HEK293 (cell line): ENCODE measurements around the gene PRKCE.

ENCODE experiments used
- CTCF ChIA-PET: fragments of 350-600 bp; formaldehyde crosslinking; extraction: SDS; loops from one replicate; lab custom pipeline; 2021; ENCODE audit warnings: antibody characterized with exemption; lab: Yijun Ruan, JAX
- POLR2A ChIA-PET: fragments of 300-600 bp; formaldehyde crosslinking; extraction: SDS; loops from one replicate; lab custom pipeline; 2020; ENCODE audit warnings: antibody characterized with exemption, inconsistent platforms; lab: Yijun Ruan, JAX
- H3K27ac ChIP-seq: fragments of 200-500 bp; sonication (Bioruptor generic); 2 replicates; pipeline ENCODE4 v1.5.1; 2014; ENCODE audit warnings: low read depth, low read length, control low read depth, inconsistent platforms; ENCODE audit errors: extremely low read depth
- H3K36me3 ChIP-seq, 2 experiments: fragments of 200-500 bp in 1 of 2; sonication (Bioruptor generic) in 1 of 2; 1 replicate in 1 of 2; 2 replicates in 1 of 2; pipeline ENCODE4 v1.5.1; 2014 to 2017; ENCODE audit warnings: inconsistent platforms in 2 of 2, low read length in 2 of 2; ENCODE audit not compliant: control insufficient read depth in 2 of 2, insufficient read depth in 1 of 2
- H3K4me1 ChIP-seq: fragments of 200-500 bp; sonication (Bioruptor generic); 2 replicates; pipeline ENCODE4 v1.5.1; 2014; ENCODE audit warnings: mild to moderate bottlenecking, low read length, inconsistent platforms; ENCODE audit not compliant: control insufficient read depth, insufficient read depth
- H3K4me3 ChIP-seq: 2 replicates; pipeline ENCODE4 v1.5.1; 2011; ENCODE audit warnings: low read depth, mild to moderate bottlenecking, control low read depth, low read length, moderate library complexity
- H3K9me3 ChIP-seq: fragments of 200-500 bp; sonication (Bioruptor generic); 2 replicates; pipeline ENCODE4 v1.5.1; 2014; ENCODE audit warnings: low read depth, low read length, inconsistent platforms; ENCODE audit not compliant: control insufficient read depth, insufficient read depth
- EGR2 ChIP-seq: fragments of 450-650 bp; formaldehyde crosslinking; IDR thresholded peaks from 2 replicates; pipeline ENCODE4 v1.5.1; 2016; ENCODE audit warnings: low read depth, missing biosample characterization, missing genetic modification characterization
- PRDM10 ChIP-seq: fragments of 450-650 bp; formaldehyde crosslinking; IDR thresholded peaks from 2 replicates; pipeline ENCODE4 v1.5.1; 2016; ENCODE audit warnings: missing biosample characterization, missing genetic modification characterization
- PRDM2 ChIP-seq: fragments of 450-650 bp; formaldehyde crosslinking; IDR thresholded peaks from 2 replicates; pipeline ENCODE4 v1.5.1; 2016; ENCODE audit warnings: missing biosample characterization, missing genetic modification characterization, borderline replicate concordance
- ZFHX2 ChIP-seq: fragments of 450-650 bp; formaldehyde crosslinking; conservative IDR thresholded peaks from 2 replicates; pipeline ENCODE4 v1.5.1; 2016; ENCODE audit warnings: missing biosample characterization, missing genetic modification characterization
- ZFP37 ChIP-seq: fragments of 450-650 bp; formaldehyde crosslinking; IDR thresholded peaks from 2 replicates; pipeline ENCODE4 v1.5.1; 2016; ENCODE audit warnings: missing biosample characterization, missing genetic modification characterization
- ZIC2 ChIP-seq: fragments of 450-650 bp; formaldehyde crosslinking; IDR thresholded peaks from 2 replicates; pipeline ENCODE4 v1.5.1; 2016; ENCODE audit warnings: missing biosample characterization, missing genetic modification characterization
- ZNF133 ChIP-seq: fragments of 450-650 bp; formaldehyde crosslinking; IDR thresholded peaks from 2 replicates; pipeline ENCODE4 v1.5.1; 2016; ENCODE audit warnings: missing biosample characterization, missing genetic modification characterization
- ZNF302 ChIP-seq: fragments of 450-650 bp; formaldehyde crosslinking; IDR thresholded peaks from 2 replicates; pipeline ENCODE4 v1.5.1; 2016; ENCODE audit warnings: missing biosample characterization, missing genetic modification characterization, low read depth
- ZNF391 ChIP-seq: fragments of 450-650 bp; formaldehyde crosslinking; IDR thresholded peaks from 2 replicates; pipeline ENCODE4 v1.5.1; 2016; ENCODE audit warnings: low read depth, missing biosample characterization, missing genetic modification characterization, borderline replicate concordance
- ZNF544 ChIP-seq: fragments of 450-650 bp; formaldehyde crosslinking; IDR thresholded peaks from 2 replicates; pipeline ENCODE4 v1.5.0; 2017; ENCODE audit warnings: missing biosample characterization, missing genetic modification characterization
- ZNF621 ChIP-seq: fragments of 450-650 bp; formaldehyde crosslinking; IDR thresholded peaks from 2 replicates; pipeline ENCODE4 v1.5.1; 2017; ENCODE audit warnings: missing biosample characterization, missing genetic modification characterization
- ZNF768 ChIP-seq: fragments of 450-650 bp; formaldehyde crosslinking; IDR thresholded peaks from 2 replicates; pipeline ENCODE4 v1.5.1; 2018; ENCODE audit warnings: missing biosample characterization, mild to moderate bottlenecking, missing genetic modification characterization
- ZSCAN4 ChIP-seq: fragments of 450-650 bp; formaldehyde crosslinking; IDR thresholded peaks from 2 replicates; pipeline ENCODE4 v1.5.1; 2017; ENCODE audit warnings: missing biosample characterization, missing genetic modification characterization
- ZSCAN5A ChIP-seq: fragments of 450-650 bp; formaldehyde crosslinking; IDR thresholded peaks from 2 replicates; pipeline ENCODE4 v1.5.1; 2016; ENCODE audit warnings: missing biosample characterization, missing genetic modification characterization

Gene PRKCE

GRCh38 chr2:45732946-45733345 is 81.5 kb downstream of the PRKCE start (continued):
- TF ChIP-seq ZNF544 (tag by site-specific recombination): no peak
- TF ChIP-seq ZNF621 (tag by site-specific recombination): no peak
- no peak for TF ChIP-seq ZNF391 (tag by site-specific recombination)
- TF ChIP-seq, all 188 proteins: peak for 0

- H3K36me3 ChIP-seq: no peaks in the 10 kb centered on the region
- ChIA-PET POLR2A (no interaction called here), CTCF (interaction anchor here (0.7 kb wide), 2 partner anchors 23 to 41 kb away, joined by 3 to 5 read pairs; no protein-coding TSS in a partner anchor)
- peaks cover under 1% of the 10 kb centered on the region; the same call in 1 of the 2 replicates for H3K4me1 ChIP-seq
- no peak overlapping the region for H3K27ac ChIP-seq
- TF ChIP-seq ZSCAN5A (tag by site-specific recombination) (no peak), PRDM10 (tag by site-specific recombination) (peak; percentile 20; the same call in 1 of the 2 replicates), ZFP37 (tag by site-specific recombination) (no peak), ZNF544 (tag by site-specific recombination) (no peak)
- TF ChIP-seq, all 188 proteins: peak for 1
- no peaks in the 10 kb centered on the region for H3K9me3 ChIP-seq
- no peak overlapping the region for H3K4me3 ChIP-seq
Observed at GRCh38 chr2:45734336-45734735, 82.9 kb downstream of the PRKCE start.

- Histone ChIP-seq H3K4me1 (peaks cover 7% of the 10 kb centered on the region), H3K9me3 (no peaks in the 10 kb centered on the region), H3K27ac (no peak overlapping the region), H3K36me3 (no peaks in the 10 kb centered on the region), H3K4me3 (no peak overlapping the region)
- TF ChIP-seq ZIC2 (tag by site-specific recombination) (0 out of 2 replicates have a peak, but pooled peaks have one; percentile 10), ZSCAN4 (tag by site-specific recombination) (no peak)
- POLR2A ChIA-PET: no interaction called here
- CTCF ChIA-PET: interaction anchor here (1.3 kb wide), 1 partner anchor 44 kb away, joined by 3 read pairs; no protein-coding TSS in a partner anchor
Observed at GRCh38 chr2:45734952-45735351, 83.5 kb downstream of the PRKCE start.

- ChIA-PET POLR2A (no interaction called here), CTCF (interaction anchor here (1.3 kb wide), 1 partner anchor 25 kb away, joined by 3 read pairs; no protein-coding TSS in a partner anchor)
- no peak overlapping the region for H3K4me3 ChIP-seq
- peaks cover 10% of the 10 kb centered on the region for H3K4me1 ChIP-seq
- H3K36me3 ChIP-seq: no peaks in the 10 kb centered on the region
- H3K27ac ChIP-seq: no peak overlapping the region
- no peaks in the 10 kb centered on the region for H3K9me3 ChIP-seq
- TF ChIP-seq ZNF768 (tag by site-specific recombination) (no peak), ZNF133 (tag by site-specific recombination) (no peak), ZNF302 (tag by site-specific recombination) (no peak), ZFHX2 (peak; percentile 22; the same call in 1 of the 2 replicates), EGR2 (tag by site-specific recombination) (peak; percentile 62), PRDM2 (tag by site-specific recombination) (no peak)
Observed at GRCh38 chr2:45736757-45737704, 85.6 kb downstream of the PRKCE start.
